ENCODE measurements around the gene CFAP97. TPM values are rescaled to one million over a fixed set of nuclear protein-coding genes. Genes with fewer than 3 reads are reported as not detected.

CFAP97 gene
- total and polyA plus RNA-seq, 2 experiments from 2014 or later = 46.3 to 50.8 TPM

GRCh38 chr4:185192059-185192458, 11.7 kb downstream of the CFAP97 start:
- H3K4me3 ChIP-seq = no peak overlapping the region
- no peaks in the 10 kb centered on the region for H4K20me1 ChIP-seq (ENCODE audit: insufficient read depth)
- H3F3A ChIP-seq (ENCODE audit: insufficient read depth) = no peaks in the 10 kb centered on the region
- H3K4me1 ChIP-seq (ENCODE audit: insufficient read depth) = no peaks in the 10 kb centered on the region
- H3K9me2 ChIP-seq (ENCODE audit: insufficient read depth) = no peaks in the 10 kb centered on the region
- no peaks in the 10 kb centered on the region for H3K27me3 ChIP-seq (replicated peaks; ENCODE audit: insufficient read depth)
- H3K36me3 ChIP-seq (ENCODE audit: low read depth) = peaks cover 23% of the 10 kb centered on the region
- peaks cover 89% of the 10 kb centered on the region for H3K79me2 ChIP-seq (ENCODE audit: insufficient read depth)
- DNase-seq = no peak
- TF ChIP-seq EZH2 (IDR thresholded peaks at IDR 0.05; ENCODE audit: insufficient read depth, poor library complexity, severe bottlenecking) (no peak), EZH2phosphoT487 (IDR thresholded peaks at IDR 0.05; ENCODE audit: insufficient read depth, low read depth) (no peak)
- H3K9ac ChIP-seq = no peak overlapping the region
- no peak overlapping the region for H3K4me2 ChIP-seq (ENCODE audit: unreplicated experiment)
- H2AFZ ChIP-seq = no peak overlapping the region
- no peak overlapping the region for H3K27ac ChIP-seq
- WGBS, 2 experiments (ENCODE audit: low coverage in 1 of 2, low lambda C conversion rate in 2 of 2, missing lambda C conversion rate in 2 of 2) = 100% methylated on average over 1 of the region's 1 CpG
- in situ Hi-C loops (cut with MboI) = no loop called here
- H3K9me3 ChIP-seq (ENCODE audit: low read depth) = no peaks in the 10 kb centered on the region

DNA sequence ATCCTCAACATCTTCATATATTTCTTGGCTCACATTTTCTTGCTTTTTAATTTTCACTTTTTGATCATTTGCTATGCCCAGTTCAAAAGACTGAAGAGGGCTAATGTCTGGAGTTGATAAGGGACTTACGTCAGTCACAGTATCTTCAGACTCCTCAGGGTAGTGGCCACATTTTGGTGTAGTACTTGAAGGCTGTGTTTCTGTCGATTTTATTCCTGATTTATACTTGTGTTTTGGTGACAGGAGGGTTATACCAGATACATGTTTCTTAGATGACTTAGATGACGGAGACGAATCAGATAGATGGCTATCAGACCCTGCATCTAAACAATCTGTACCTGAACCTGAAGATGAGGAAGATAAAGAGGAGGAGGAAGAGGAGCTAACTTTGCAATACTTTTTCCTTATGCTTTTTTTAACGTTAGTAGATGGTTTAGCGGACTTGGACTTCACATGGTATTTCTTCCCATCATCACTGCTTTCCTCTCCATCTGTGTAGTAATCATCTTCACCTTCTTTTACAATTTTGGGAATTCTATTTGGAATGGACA, 13.4 kb downstream of the CFAP97 start:
- 82% methylated on average over 6 of the region's 6 CpGs for WGBS, 2 experiments (ENCODE audit: low coverage in 1 of 2, low lambda C conversion rate in 2 of 2, missing lambda C conversion rate in 2 of 2)
- no peak overlapping the region for H3K4me2 ChIP-seq (ENCODE audit: unreplicated experiment)
- no peaks in the 10 kb centered on the region for H3K9me2 ChIP-seq (ENCODE audit: insufficient read depth)
- TF ChIP-seq EZH2 (IDR thresholded peaks at IDR 0.05; ENCODE audit: insufficient read depth, poor library complexity, severe bottlenecking) (no peak), EZH2phosphoT487 (IDR thresholded peaks at IDR 0.05; ENCODE audit: insufficient read depth, low read depth) (no peak)
- peaks cover 88% of the 10 kb centered on the region for H3K79me2 ChIP-seq (ENCODE audit: insufficient read depth)
- DNase-seq = no peak
- no peak overlapping the region for H2AFZ ChIP-seq
- H3K9me3 ChIP-seq (ENCODE audit: low read depth) = no peaks in the 10 kb centered on the region
- no peaks in the 10 kb centered on the region for H3K27me3 ChIP-seq (replicated peaks; ENCODE audit: insufficient read depth)
- H3K27ac ChIP-seq = no peak overlapping the region
- no peaks in the 10 kb centered on the region for H4K20me1 ChIP-seq (ENCODE audit: insufficient read depth)
- no peaks in the 10 kb centered on the region for H3F3A ChIP-seq (ENCODE audit: insufficient read depth)
- peaks cover 27% of the 10 kb centered on the region for H3K36me3 ChIP-seq (ENCODE audit: low read depth)
- in situ Hi-C loops (cut with MboI) = no loop called here
- H3K4me3 ChIP-seq = no peak overlapping the region
- H3K9ac ChIP-seq = no peak overlapping the region
- no peaks in the 10 kb centered on the region for H3K4me1 ChIP-seq (ENCODE audit: insufficient read depth)

- 73 to 79% methylated on average over 4 of the region's 4 CpGs for WGBS, 2 experiments (ENCODE audit: low coverage in 1 of 2, low lambda C conversion rate in 2 of 2, missing lambda C conversion rate in 2 of 2)
- Histone ChIP-seq H2AFZ (no peak overlapping the region), H3K4me2 (ENCODE audit: unreplicated experiment) (no peak overlapping the region), H3K9me3 (ENCODE audit: low read depth) (no peaks in the 10 kb centered on the region), H3F3A (ENCODE audit: insufficient read depth) (peaks cover 5% of the 10 kb centered on the region; the same call in 1 of the 2 replicates), H3K27ac (no peak overlapping the region), H3K4me3 (no peak overlapping the region), H3K9me2 (ENCODE audit: insufficient read depth) (no peaks in the 10 kb centered on the region), H3K36me3 (ENCODE audit: low read depth) (peaks cover 27% of the 10 kb centered on the region), H4K20me1 (ENCODE audit: insufficient read depth) (no peaks in the 10 kb centered on the region), H3K79me2 (ENCODE audit: insufficient read depth) (peaks cover 88% of the 10 kb centered on the region), H3K27me3 (replicated peaks; ENCODE audit: insufficient read depth) (no peaks in the 10 kb centered on the region), H3K9ac (no peak overlapping the region), H3K4me1 (ENCODE audit: insufficient read depth) (no peaks in the 10 kb centered on the region)
- in situ Hi-C loops (cut with MboI) = no loop called here
- no peak for DNase-seq
- TF ChIP-seq EZH2phosphoT487 (IDR thresholded peaks at IDR 0.05; ENCODE audit: insufficient read depth, low read depth) (no peak), EZH2 (IDR thresholded peaks at IDR 0.05; ENCODE audit: insufficient read depth, poor library complexity, severe bottlenecking) (no peak)
Measured at GRCh38 chr4:185189606-185190305, 14.0 kb downstream of the CFAP97 start.

GRCh38 chr4:185186769-185187168, 17.0 kb downstream of the CFAP97 start:
- Histone ChIP-seq H2AFZ (no peak overlapping the region), H3K9me3 (ENCODE audit: low read depth) (no peaks in the 10 kb centered on the region), H3K4me1 (ENCODE audit: insufficient read depth) (peaks cover 5% of the 10 kb centered on the region), H3K9ac (no peak overlapping the region), H3K4me2 (ENCODE audit: unreplicated experiment) (no peak overlapping the region), H3K4me3 (no peak overlapping the region), H3F3A (ENCODE audit: insufficient read depth) (peaks cover 14% of the 10 kb centered on the region; the same call in 1 of the 2 replicates), H4K20me1 (ENCODE audit: insufficient read depth) (no peaks in the 10 kb centered on the region), H3K27me3 (replicated peaks; ENCODE audit: insufficient read depth) (no peaks in the 10 kb centered on the region), H3K27ac (no peak overlapping the region), H3K79me2 (ENCODE audit: insufficient read depth) (peaks cover 84% of the 10 kb centered on the region), H3K9me2 (ENCODE audit: insufficient read depth) (no peaks in the 10 kb centered on the region), H3K36me3 (ENCODE audit: low read depth) (peaks cover 27% of the 10 kb centered on the region)
- WGBS, 2 experiments (ENCODE audit: low coverage in 1 of 2, low lambda C conversion rate in 2 of 2, missing lambda C conversion rate in 2 of 2) = 62 to 63% methylated on average over 3 of the region's 3 CpGs
- in situ Hi-C loops (cut with MboI) = no loop called here
- DNase-seq = no peak
- TF ChIP-seq EZH2 (IDR thresholded peaks at IDR 0.05; ENCODE audit: insufficient read depth, poor library complexity, severe bottlenecking) (no peak), EZH2phosphoT487 (IDR thresholded peaks at IDR 0.05; ENCODE audit: insufficient read depth, low read depth) (no peak)

Data from GM23248 (cell line).